GM04503 (cell line): ENCODE data around the gene FYB2.

Experiments
- DNase-seq: peaks from one replicate; pipeline ENCODE4 v3.0.0-alpha.2; 2012; ENCODE audit warnings: low read depth

Gene FYB2, protein sequence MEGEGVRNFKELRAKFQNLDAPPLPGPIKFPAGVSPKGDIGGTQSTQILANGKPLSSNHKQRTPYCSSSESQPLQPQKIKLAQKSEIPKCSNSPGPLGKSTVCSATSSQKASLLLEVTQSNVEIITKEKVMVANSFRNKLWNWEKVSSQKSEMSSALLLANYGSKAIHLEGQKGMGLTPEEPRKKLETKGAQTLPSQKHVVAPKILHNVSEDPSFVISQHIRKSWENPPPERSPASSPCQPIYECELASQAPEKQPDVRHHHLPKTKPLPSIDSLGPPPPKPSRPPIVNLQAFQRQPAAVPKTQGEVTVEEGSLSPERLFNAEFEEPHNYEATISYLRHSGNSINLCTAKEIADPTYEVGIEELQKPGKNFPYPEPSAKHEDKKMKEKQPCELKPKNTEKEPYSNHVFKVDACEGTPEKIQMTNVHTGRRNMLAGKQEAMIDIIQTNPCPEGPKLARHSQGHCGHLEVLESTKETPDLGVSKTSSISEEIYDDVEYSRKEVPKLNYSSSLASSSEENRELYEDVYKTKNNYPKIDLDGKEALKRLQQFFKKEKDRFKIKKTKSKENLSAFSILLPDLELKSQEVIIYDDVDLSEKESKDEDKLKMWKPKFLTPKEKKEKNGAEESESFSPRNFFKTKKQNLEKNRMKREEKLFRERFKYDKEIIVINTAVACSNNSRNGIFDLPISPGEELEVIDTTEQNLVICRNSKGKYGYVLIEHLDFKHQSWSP

DNA sequence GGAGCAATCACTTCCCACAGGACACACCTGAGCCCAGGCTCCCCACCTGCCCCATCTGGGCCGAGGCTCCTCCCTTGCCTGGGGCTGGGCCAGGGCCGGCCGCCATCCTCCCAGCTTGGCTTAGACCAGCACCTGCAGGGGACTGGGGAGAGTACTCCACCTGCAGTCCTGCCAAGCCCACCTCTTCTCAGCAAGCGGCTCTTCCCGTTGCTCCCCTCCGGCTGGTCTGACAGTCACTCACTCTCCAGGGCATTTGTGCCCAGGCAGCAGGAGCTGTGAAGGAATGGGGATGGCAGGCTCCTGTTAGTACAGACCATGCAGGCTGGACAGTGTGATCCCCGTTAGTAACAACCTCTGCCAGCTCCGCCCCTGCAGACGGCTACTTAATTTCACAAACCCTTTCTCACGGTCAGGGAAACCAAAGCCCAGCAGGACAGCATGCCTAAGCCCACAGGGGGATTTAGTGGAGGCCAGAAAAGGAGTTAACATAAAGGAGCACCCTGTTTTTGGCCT lies at the start of gene FYB2:
FYB2 (minus strand) TSS at position 18 of the 513 bp plus-strand sequence. CDS start 114 bp downstream, outside the sequence.
- DNase-seq: no peak

DNA sequence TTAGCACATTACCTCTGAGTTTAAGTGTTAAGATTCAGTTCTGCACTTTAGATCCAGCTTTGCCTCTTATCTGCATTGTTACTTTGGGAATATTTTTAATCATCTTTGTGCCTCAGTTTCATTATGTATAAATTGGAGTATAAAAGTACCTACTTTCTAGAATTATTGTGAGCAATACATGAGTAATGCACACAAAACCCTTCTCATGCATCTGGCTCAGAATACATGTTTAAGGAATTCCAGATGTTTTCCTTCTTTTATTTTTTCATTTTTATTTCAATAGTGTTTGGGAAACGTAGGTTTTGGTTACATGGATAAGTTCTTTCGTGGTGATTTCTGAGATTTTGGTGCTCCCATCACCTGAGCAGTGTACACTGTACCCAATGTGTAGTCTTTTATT lies 49.6 kb upstream of the FYB2 start:
- DNase-seq: no peak

DNA sequence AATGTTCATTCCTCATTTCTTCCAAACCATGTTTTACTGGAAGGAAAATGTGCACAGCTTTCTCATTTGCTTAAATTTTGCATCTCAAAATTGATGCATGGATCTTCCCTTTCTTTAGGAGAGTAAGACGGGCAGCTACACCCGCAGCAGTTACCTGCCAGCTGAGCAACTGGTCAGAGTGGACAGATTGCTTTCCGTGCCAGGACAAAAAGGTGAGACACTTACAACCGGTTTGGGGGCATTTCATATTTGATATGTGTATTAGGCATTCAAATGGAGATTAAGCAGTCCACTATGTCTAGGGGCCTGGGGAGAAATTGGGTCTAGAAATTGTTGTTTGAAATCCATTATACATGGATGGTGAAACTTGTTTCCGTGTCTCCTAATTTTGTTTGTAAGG lies 48.3 kb upstream of the FYB2 start:
- DNase-seq: no peak

DNA sequence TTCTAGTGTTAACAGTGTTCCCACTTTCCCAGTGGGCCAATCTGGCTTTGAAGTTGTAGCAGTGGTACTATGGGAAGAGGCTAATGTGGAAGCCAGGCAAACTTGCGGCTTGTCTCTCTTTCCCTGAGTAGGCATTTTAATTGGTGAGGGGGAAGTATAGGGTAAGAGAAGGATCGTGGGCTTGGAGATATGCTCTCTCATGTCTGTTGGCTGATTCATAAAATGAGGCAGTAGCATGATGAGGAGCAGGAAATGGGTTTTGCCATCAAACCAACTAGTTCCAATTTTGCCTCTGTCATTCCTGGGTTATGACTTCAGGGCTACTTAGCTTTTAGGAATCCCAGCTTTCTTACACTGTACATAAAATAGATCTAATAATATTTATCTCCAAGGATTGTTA lies 47.5 kb upstream of the FYB2 start:
- peak; percentile 86 for DNase-seq

DNA sequence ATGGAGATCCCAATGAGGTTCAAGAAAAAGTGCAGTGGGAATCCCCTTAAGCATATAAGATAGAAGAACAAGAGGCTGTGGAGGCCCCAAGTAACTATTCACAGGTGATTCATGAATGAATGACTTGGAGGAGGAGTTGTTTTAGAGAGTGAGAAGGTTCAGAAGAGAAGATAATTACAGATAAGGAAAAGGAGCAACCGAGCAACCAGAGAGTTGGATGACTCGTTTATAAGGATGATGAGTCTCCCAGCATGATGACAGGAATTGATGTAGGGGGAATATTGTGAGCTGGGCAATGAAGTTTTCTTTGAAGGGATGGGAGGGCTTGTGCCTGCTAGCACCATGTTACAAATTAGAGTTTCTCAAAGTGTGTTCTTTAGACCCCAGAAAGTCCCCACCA lies 45.2 kb upstream of the FYB2 start:
- no peak for DNase-seq

DNA sequence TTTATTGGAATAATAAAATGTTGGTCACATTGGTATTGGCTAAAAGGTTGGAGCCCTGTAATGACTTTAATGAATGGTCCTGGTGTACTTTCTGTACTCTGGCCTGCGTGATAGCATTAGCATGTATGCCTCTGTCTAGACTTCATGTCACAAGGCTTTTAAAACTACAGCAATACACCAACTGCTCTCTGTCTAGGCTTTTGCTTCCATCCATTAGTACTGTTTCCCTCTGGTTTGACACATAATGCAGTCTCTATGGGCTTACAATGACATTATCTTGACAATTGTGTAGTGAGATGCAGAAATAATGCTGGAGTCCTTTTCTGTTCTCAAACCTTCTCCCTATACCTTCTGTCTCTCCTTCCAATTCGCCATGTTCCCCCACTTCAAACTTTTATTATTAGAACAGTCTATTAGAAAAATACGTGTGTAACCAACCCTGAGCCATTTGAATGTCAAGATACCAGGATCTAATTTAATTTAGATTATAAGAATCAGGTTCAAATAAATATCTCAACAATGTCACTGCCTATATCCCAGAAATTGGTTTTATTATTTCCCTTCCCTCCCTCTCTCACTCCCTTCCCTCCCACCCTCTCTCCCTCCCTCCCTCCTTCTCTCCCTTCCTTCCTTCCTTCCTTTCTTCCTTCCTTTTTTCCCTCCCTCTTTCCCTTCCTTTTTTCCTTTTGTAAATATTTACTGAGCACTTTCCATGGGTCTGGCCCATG lies 44.2 kb upstream of the FYB2 start:
- DNase-seq: no peak

DNA sequence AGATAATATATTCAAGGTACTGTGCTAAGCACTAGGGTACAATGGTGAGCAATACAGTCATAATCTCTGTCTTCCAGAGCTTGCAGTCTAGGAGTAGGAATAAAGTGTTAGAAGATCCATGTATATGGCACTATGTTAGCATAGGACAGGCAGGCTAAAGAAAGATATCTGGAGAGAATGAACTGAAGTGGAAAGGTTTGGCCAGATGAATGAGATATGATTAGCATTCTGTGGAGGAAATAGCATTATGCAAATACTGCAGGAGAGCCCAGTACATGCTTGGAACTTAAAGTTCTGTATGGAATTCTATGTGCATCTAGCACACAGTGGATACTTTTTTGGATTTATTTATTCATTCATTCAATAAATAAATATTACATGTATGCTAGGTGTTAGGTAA lies 40.1 kb upstream of the FYB2 start:
- DNase-seq: no peak

DNA sequence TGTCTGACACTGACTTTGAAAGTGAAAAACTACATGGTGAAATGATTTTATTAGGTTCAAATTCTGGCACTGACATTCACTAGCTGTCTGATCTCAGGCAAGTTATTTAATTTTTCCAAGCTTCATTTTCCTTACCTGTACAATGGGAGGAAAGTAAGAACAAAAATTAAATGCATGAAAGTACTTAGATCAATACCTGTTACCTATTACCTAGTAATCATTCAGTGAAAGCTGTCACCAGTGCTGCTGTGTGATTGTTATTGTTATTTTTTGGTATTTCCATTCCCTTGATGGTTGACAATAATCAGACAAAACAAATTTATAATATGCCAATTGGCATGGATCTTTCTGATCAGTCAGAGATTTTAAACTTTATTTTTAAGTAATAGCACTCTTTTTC lies 37.0 kb upstream of the FYB2 start:
- DNase-seq: no peak

DNA sequence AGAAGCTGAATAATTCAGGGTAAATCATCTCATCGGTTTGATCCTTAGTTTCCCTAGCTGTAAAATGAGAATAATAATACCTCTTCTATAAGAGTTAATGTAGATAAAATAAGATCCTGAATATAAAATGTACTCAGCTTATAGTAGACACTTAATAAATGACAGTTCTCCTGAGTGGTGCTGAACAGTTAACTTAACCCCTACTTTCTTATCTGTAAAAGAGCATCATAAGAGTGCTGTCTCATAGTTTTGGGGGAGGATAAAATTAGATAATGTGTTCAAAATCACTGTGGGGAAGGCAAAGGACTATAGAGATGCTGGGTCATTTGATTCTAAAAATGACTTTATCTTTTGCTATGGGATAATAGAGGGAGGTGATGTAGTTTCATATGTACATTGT lies 36.0 kb upstream of the FYB2 start:
- no peak for DNase-seq

DNA sequence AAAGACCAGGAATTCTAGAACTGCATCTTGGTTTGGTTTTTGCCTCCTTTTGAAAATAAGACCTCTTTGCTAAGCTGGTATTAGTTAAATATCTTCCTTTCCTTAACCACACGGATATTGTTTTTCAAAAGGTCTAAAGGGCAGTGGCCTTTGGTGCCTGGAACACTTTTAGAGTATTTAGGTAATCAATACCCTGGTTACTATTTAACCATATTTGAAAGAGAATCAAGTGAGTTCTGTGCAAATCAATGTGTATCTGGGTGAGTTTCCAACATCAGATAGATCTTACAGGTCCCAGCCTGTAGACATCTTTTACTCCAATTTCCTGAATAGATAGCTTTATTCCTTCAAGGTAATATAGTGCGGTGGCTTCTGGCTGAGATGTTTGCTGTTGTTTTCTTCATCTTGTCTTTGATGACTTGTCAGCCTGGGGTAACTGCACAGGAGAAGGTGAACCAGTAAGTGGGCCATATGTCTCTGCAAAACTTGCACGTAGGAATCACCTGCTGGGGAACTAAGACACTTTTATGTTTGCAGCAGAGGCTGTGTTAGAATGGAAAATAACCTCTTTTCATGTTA lies 35.4 kb upstream of the FYB2 start, which contains the start of gene C8A:
C8A (plus strand) TSS at position 277 of the 579 bp plus-strand sequence; CDS start at position 382, 105 bp downstream.
- no peak for DNase-seq

DNA sequence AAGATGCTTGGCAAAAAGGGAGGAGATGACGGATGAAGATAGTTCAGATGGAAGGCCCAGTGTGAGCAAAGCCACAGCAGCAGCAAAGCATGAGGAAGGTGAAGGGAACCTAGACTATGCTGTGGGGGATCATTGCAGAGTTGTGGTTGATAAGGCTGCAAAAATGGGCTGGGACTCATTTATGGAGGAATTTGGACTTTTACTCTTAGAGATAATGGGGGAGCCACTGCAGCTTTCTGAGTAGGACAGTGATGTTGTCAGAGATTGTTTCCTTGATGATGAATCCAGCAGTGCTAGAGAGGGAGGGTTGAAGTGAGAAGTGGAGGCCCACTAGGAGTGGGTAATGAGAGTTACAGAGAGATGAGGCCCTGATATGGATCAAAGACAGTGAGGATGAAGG lies 33.3 kb upstream of the FYB2 start:
- DNase-seq: no peak

DNA sequence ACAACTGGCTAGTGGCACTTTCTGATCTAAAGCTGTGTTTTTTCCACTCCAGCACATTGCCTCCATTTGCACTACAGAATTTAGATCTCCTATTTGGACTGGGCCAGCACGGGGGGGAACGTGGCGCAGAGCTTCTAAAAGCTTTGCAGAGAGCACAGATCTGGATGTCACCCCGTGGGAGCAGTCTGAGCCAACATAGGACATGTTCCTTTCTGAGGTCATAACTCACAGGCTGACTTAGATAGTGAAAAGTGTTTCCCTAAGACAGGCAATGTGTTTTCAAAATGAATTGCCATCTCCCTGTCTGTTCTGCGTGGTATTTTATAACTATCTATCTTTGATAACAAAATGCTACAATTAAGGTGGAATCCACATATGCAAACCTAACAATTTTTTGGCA lies 31.7 kb upstream of the FYB2 start:
- DNase-seq: no peak

DNA sequence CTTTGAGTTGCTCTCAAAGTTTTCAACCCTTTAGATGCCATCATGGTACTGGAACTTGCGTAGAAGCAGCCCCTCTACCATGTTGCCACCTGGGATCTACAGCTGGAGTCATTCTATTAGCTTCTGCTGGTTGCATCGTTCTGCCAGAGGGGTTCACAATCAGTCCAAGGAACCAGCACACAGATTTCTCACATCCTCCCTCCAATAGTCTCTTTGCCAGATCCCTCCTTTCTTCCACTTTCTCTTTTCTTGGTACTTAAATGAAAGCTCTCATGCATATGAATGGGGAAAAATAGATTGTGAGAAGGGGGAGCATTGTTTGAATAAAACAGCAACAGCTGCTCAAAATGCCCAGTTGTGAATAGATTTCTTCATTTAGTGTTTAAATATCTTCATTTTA lies 31.2 kb upstream of the FYB2 start:
- no peak for DNase-seq

DNA sequence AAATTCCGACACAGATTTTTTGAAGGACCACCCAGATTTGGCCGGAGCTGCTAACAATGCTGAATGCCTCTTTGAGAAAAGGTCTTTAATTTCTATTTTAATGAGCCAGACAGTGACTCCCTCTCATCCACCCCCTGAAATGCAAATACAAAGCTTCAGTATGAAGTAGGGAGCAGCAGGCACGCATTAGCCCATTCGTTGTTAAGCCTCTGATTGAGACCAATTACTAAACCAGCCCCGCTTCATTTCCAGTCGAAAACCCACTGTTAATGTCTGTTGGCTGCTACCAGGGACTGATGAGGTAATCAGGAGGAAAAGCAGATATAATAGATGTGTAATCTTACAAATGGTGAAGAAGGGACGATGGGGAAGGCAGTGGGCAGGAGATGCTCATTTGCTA lies 30.5 kb upstream of the FYB2 start:
- DNase-seq: no peak

DNA sequence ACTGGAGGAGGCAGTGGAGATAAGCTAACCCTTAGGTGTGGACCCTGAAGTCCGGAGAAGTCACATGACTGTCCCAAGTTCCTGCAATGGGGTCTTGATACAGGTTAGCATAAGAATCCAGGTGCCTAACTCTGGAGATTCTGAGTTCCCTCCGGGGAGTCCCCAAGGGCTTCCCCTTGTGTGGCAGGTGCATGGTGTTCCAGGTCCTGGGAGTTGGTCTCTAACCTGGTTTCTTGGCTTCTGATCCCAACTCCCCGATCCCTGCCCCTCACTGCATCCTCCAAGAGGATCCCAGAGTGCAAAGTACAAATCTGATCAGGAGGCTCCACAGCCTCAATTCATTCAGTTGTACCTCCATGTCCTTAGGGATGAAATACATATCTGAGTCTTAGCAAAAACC lies 26.1 kb upstream of the FYB2 start:
- DNase-seq: no peak

DNA sequence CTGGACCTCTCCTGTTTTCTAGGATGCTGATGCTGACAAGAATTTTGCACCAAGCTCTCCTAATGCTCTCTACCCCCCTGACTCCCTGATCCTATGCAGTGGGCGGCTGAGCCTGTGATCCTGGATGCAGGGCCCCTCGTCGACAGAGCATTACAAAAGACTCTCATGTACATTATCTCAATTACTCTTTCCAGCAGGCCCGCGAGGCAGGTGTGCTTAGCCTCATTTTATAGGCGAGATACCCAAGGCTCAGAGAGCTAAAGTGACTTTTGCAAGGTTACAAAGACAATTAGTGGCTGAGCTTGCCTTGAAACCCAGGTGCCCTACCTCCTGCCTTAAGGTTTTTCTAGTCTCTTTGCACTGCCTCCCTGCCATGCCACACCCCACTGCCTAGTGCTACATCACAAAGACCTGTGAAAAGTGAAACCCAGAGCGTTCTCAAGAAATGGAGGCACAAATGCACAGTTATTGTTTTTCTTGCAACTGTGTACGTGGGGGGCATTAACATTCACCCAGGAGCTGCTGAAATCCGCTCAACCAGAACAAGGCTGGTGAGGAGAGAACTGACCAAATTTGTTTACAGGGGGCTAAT lies 25.4 kb upstream of the FYB2 start:
- DNase-seq: no peak

DNA sequence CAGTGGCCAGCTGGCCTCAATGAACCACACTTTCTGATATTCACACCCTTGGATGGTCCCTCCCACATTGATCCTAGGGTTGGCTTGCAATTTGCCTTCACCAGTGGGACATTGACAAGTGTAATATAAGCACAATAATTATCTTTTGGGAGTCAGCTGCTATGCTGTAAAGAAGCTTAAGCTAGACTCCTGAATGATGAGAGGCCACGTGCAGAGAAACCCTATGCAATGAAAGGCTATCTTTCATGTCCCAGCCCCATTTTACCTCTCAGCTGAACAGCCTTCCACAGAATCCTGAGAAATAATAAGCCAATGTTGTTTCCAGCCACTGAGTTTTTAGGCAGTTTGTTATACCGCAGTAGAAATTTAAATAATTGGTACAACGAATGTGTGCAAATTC lies 24.3 kb upstream of the FYB2 start:
- DNase-seq: no peak

DNA sequence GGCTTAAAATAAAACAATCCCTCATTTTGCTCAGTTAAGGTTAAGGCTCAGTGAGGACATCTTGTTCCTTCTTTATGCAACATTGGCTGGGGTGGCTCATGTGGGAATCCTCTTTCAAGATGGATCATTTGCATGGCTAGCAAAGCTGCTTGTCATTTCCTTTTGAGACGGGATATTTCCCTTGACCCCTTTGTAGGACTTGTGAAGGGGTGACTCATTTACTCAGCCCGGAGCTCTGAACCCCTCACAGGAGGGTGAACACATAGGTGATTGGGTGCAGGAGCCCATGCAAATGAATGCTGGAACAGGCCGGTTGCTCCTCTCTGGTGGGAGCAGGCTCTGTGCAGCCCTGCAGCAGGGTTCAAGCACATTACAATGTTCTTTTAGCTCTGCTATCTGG lies 19.6 kb upstream of the FYB2 start:
- DNase-seq: no peak

DNA sequence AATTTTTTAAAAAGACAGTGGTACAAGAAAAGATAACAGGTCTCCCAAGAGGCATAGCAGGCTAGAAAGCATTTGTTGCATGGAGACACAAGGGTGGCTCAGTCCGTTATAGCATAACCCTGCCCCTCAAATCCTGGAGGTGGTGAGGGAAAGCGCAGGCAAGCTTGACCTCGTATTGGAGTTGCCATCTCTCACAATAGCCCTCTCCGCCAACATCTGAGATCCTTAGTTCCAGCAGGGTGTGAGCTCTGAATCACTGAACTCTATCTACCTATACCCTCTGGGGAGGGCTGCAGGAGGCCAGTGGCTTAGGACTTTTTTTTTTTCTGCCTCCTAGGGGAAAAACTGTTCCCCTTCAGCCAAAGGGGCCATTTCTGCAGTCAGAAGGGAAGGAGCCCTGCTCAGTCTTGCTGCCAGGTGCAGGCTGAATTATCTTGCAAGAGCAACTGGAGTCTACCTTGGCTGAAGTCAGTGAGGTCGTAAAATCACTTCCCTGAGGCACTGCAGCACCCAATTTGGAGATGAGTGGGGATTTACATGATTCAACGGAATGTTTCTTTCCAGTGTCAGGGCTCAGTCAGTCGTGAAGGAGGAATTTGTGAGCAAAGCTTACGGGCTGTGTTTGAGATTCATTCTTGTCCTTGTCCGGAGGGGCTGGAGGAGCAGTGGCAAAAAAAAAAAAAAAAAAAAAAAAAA lies 18.2 kb upstream of the FYB2 start:
- no peak for DNase-seq

DNA sequence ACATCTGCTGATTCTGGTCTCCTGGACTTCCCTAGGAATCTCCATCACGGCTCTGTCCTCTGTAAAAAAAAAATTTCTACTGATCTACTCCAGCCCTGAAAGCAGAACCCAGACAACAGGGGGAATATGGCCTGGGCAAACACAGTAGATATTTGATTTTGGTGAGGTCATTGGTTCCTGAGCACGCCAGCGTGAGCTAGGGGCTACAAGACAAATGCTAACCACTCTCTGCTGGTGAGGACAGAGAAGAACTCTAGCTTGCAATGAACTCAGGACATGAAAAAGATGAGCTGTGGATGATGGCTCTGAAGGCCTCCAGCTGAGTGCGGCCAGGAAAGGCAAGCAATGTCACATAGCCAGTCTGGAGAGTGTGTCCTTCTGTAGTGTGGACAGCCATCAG lies 17.2 kb upstream of the FYB2 start:
- DNase-seq: no peak

DNA sequence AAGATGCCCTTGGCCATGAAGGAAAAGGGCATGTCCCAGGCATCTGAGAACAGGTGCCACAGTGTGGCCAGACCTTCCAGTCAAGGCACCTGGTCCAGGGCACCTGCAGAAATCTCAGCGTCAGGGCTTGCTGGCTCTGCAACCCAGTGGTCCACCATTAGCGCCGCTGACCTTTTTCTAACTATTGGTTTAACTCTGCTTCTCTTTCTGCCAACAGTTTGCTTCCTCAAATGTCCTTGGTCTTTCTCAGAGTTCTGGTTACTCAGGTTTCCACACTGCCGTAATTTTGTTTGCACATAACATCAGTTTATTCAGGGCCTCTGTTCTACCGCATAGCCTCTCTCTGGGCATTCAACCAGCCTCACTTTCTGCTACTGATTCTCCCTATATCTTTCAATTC lies 16.5 kb upstream of the FYB2 start:
- DNase-seq: no peak
